ENCODE data around the gene GPSM3.

Gene GPSM3

DNA sequence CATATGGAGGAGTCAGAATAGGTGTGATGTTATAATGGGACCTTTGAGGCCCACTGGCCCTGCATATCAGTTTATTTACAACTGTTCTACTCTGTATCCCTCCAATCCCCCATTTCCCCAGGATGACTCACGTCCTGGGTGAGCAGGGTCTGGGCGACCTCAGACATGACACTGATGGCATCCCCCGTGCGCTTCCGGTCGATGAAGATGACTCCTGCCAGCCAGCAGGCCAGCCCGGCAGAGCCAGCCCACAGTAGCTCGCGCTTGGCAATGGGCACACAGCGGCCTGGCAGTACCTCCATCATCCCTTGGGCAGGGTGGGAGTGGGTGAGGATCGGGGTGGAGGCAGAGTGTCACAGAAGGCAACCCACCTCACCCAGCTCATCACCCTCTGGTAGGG is 22.1 kb downstream of the GPSM3 start:
- no peak for DNase-seq

GRCh38 chr6:32168807-32169591 is 23.4 kb downstream of the GPSM3 start:
- DNase-seq = no peak

GRCh38 chr6:32168350-32168749 is 24.1 kb downstream of the GPSM3 start:
- no peak for DNase-seq

DNA sequence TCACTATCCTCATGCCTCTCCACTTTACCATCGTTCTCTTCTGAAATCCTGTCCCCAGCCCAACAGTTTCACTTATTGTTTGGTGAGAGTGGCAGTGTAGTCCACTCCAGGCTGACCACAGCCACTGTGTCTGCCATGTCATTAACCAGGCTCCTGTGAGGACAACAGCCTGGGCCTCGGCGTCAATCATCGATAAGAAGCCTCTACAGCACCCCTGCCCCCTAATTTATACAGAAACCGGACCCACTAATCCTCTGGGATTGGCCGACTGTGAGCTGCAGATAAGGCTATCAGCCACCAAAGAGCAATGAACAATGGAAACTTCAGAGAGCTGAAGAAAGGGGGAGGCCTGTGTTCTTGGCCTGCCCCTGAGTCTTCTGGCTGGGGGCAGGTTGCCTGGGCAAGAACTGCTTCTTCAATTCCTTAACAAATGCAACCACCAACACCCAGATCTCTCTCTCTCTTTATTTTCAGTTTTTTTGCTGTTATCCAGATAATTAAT is 24.6 kb downstream of the GPSM3 start:
- no peak for DNase-seq

DNA sequence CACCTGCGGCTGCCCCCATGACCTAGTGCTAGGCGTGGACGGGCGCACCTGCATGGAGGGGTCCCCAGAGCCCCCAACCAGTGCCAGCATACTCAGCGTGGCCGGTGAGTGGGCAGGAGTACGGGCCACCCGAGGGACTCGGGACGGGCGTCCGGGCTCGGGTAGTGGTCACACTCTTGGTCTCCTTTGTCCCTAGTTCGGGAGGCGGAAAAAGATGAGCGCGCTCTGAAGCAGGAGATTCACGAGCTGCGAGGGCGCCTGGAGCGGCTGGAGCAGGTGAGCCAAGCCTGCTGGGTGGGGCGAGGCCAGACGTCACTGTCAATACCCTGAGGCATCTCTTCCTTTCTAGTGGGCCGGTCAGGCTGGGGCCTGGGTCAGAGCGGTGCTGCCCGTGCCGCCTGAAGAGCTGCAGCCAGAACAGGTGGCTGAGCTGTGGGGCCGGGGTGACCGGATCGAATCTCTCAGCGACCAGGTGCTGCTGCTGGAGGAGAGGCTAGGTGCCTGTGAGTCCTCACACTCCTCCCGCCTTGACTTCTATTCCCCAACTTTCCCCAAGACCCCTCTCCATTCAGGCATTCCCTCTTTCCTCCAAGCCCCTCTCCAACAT is 25.2 kb downstream of the GPSM3 start:
- DNase-seq = no peak

DNA sequence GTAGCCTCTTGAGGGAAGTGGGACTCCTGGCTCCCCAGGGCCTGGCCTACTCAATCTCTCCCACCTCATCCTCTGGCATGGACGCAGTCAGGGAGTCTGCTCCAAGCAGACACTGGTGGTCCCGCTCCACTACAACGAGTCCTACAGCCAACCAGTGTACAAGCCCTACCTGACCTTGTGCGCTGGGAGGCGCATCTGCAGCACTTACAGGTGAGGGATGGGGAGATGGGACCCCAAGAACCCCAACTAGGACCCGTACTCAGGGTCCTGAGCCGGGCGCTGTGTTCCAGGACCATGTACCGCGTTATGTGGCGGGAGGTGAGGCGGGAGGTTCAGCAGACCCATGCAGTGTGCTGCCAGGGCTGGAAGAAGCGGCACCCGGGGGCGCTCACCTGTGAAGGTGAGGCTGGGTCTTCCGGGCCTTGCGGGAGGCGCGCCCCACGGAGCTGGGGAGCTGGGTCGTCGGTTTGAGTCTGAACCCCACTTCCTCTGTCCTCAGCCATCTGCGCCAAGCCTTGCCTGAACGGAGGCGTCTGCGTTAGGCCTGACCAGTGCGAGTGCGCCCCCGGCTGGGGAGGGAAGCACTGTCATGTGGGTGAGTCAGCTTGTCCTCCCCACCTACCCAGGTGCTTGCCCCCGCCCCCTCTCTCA is 25.9 kb downstream of the GPSM3 start:
- no peak for DNase-seq

DNA sequence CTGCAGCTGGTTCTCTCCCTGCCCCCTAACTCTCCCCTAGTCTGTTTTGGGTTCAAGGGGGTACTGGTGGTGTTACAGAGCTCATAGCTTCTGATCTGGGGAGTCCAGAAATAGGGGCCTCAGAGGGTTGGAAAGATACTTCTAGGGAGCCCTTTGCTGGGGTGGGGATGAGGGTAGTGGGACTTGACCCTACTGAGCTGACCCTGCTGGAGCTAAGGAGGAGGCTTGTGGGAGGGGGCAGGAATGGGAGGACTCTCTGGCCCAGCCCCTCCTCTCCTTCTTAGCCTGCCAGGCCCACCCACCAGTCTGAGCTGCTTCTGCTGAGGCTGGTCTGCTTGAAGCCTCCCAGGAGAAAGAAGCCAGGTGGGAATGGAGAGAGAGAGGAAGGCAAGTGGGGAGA is 28.1 kb downstream of the GPSM3 start, which contains the start of gene EGFL8:
EGFL8 (plus strand) TSS at position 301 of the 400 bp plus-strand sequence. CDS start 1,571 bp downstream, outside the sequence.
- no peak for DNase-seq

DNA sequence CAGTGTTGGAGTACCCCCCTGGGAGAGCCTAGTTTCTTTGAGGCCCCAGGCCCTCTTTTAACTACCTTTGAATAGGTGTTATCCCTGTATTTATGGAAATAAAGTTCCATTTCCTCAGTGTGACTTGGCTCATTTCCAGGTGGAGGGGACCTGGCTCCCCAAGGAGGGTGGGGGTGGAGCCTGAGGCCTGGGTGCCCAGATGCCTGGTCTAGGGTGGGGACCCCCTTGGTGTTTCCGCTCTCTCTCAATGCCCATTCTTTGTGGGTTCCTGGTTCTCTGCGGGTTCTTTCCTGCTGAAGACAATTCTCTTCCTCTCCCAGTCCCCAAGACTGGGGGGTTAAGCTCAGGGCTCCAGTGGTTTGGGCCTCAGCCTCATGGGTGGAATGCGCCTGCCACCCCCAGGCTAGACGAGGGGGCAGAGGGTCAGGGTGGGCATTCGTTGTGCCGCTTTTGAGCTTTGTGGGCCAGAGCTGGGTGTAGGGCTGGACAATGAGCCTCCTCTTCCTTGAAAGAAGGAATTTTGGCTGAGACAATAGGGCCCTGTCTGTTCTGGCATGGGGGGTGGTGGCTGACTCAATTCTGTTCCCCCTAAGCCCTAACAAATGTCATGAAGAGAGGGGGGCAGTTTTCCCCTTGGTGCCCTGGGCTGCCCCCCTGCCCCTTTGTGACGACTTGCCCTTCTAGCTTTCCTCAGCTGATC is 28.7 kb downstream of the GPSM3 start:
- DNase-seq = no peak

DNA sequence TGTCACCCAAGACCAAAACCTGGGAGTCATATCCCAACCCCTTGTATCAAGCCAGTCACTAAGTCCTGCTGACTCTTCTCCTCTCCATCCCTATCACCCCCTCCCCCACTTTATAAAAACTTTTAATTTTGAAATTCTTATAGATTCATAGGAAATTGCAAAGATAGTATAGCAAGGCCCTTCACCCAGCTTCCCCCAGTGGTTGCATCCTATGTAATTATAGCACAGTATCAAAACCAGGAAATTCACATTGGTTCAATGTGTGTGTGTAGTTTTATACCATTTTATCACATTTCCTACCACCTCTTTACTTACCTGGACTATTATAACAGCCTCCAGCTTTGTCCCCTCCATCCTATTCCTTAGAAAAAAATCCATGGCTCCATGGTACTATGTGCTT is 34.4 kb downstream of the GPSM3 start:
- no peak for DNase-seq

GRCh38 chr6:32156891-32157290 is 35.6 kb downstream of the GPSM3 start:
- DNase-seq = no peak

- peak; percentile 21 for DNase-seq
Measured at GRCh38 chr6:32154514-32155161, 37.8 kb downstream of the GPSM3 start.

GRCh38 chr6:32153564-32154513 is 38.6 kb downstream of the GPSM3 start, which contains the start of gene PPT2:
PPT2 (plus strand) TSS chr6:32154141; CDS start chr6:32154595, 454 bp downstream.
- DNase-seq = peak; percentile 85

DNA sequence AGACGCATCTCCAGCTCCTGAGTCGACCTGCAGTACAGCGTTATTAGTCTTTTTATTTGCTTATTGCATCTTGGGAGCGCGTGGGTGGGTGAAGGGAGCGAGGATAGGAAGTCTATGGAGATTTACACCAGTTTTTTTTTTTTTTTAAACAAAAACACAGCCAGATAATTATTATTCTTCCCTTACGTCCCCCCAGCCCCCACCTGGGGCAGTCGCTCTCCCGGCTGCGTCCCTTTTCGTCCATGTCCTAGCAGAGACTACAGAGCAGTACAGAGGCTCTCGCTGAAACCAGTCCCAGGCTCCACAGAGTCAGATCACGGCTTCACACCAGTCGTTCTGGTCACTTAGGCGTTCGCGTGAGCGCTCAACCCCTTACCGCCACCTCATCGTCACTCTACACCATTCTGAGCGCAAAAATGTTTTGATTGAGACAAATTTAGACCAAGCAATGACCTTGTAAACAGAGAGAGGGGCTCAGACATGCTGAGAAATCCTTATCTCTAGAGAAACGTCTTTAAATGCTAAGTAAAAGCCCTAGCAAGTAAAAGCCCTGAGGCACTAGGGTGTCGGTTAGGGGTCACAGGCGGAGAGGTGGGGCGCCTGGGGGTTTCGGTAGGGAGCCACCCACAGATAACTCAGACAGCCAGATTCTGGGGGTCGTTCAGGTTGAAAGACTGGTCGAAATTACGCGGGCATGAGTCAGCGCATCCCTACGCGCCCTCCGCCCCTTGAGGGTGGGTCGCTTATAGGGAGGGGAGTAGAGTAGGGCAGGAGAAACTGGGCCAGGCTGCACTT is 39.5 kb downstream of the GPSM3 start:
- DNase-seq = no peak

- DNase-seq = no peak
Measured at GRCh38 chr6:32151863-32152768, 40.3 kb downstream of the GPSM3 start, which contains the start of gene PRRT1. PRRT1 (minus strand) TSS chr6:32151939; CDS start chr6:32151827, 112 bp downstream.

GRCh38 chr6:32151181-32151862 is 41.1 kb downstream of the GPSM3 start:
- peak; percentile 89 for DNase-seq

- DNase-seq = no peak
Measured at GRCh38 chr6:32149932-32150870, 42.2 kb downstream of the GPSM3 start.

GRCh38 chr6:32149092-32149755 is 43.2 kb downstream of the GPSM3 start:
- DNase-seq = no peak

Data from DMS 273 treated with DMSO at 0.1 percent for 48 hours (cell line).